SK-N-SH treated with all-trans-retinoic acid at 6 μM for 48 hours (cell line): ENCODE data around the gene LRRC8A.

Experiments
- ESRRG ChIP-seq: fragments of 250-450 bp; sonication (Bioruptor Pico); IDR thresholded peaks from 2 replicates; pipeline ENCODE4 v1.6.1; 2021; ENCODE audit warnings: mild to moderate bottlenecking
- TF ChIP-seq, protein P1 (sequence below): fragments of 250-450 bp; sonication (Bioruptor Pico); IDR thresholded peaks from 2 replicates; pipeline ENCODE4 v1.8.0; 2021; ENCODE audit warnings: low read depth, mild to moderate bottlenecking, moderate library complexity, borderline replicate concordance
- TF ChIP-seq, protein P2 (sequence below): fragments of 250-450 bp; sonication (Bioruptor Pico); IDR thresholded peaks from 2 replicates; pipeline ENCODE4 v1.5.1; 2020; ENCODE audit warnings: low read depth, mild to moderate bottlenecking, moderate library complexity

DNA sequence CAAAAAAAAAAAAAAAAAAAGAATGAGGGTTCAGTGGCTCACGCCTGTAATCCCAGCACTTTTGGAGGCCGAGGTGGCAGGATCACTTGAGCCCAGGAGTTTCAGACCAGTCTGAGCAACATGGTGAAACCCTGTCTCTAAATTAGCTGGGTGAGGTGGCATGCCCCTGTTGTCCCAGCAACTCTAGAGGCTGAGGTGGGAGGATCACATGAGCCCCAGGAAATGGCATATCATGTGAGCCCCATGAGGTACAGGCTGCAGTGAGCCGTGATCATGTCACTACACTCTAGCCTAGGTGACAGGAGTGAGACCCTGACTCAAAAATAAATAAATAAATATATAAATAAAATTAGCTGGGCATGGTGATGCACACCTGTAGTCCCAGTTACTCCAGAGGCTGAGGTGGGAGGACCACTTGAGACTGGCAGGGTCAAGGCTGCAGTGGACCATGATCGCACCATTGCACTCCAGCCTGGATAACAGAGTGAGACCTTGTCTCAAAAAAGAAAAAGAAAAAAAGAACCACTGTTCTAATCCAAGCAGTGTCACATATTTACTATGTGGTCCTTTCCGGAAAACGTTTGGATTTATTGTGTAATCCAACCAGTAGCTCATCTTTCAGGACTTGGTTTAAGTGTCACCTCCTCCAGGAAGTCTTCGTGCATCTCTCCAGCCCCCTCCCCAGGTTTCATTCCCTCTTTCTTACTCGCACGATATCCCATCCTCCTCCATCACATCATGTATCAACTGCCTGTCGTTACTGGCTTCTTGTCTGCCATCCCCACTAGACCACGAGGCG, 40.0 kb upstream of the LRRC8A start:
- no peak for TF ChIP-seq ESRRG (CRISPR knock-in tag)
- TF ChIP-seq, protein P1, sequence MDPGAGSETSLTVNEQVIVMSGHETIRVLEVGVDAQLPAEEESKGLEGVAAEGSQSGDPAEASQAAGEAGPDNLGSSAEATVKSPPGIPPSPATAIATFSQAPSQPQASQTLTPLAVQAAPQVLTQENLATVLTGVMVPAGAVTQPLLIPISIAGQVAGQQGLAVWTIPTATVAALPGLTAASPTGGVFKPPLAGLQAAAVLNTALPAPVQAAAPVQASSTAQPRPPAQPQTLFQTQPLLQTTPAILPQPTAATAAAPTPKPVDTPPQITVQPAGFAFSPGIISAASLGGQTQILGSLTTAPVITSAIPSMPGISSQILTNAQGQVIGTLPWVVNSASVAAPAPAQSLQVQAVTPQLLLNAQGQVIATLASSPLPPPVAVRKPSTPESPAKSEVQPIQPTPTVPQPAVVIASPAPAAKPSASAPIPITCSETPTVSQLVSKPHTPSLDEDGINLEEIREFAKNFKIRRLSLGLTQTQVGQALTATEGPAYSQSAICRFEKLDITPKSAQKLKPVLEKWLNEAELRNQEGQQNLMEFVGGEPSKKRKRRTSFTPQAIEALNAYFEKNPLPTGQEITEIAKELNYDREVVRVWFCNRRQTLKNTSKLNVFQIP, result no peak
- TF ChIP-seq, protein P2, sequence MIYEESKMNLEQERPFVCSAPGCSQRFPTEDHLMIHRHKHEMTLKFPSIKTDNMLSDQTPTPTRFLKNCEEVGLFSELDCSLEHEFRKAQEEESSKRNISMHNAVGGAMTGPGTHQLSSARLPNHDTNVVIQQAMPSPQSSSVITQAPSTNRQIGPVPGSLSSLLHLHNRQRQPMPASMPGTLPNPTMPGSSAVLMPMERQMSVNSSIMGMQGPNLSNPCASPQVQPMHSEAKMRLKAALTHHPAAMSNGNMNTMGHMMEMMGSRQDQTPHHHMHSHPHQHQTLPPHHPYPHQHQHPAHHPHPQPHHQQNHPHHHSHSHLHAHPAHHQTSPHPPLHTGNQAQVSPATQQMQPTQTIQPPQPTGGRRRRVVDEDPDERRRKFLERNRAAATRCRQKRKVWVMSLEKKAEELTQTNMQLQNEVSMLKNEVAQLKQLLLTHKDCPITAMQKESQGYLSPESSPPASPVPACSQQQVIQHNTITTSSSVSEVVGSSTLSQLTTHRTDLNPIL (CRISPR knock-in tag), result no peak
